GM21447 (cell line): ENCODE data around the gene GNG3.
"Not testable (repeated sequence)": the region's sequence is repeated elsewhere in the genome, so short reads cannot be mapped to it uniquely, and the experiment has no call there.

Source experiments
- ATAC-seq: cut with Tn5 transposase; IDR thresholded peaks from one replicate; pipeline ENCODE4 v1.9.1; 2021; ENCODE audit not compliant: unreplicated experiment

Gene GNG3

DNA sequence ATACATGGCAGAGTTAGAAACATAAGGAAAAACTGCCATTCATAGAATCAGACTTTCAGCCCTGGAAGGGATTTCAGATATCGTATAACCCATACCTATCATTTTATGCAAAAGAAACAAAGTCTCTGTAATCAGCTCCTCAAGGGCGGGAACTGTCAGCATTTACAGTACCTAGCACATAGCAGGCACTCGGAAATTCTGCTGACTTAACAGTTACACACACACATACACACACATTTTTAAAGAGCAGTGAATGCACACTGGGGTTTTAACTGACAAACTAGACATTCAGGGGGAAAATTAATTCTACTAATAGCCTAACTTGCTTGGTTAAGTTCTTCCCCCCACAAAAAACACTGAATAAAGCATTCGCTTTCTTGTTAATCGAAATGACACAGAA, 8.7 kb downstream of the GNG3 start:
- no peak for ATAC-seq

DNA sequence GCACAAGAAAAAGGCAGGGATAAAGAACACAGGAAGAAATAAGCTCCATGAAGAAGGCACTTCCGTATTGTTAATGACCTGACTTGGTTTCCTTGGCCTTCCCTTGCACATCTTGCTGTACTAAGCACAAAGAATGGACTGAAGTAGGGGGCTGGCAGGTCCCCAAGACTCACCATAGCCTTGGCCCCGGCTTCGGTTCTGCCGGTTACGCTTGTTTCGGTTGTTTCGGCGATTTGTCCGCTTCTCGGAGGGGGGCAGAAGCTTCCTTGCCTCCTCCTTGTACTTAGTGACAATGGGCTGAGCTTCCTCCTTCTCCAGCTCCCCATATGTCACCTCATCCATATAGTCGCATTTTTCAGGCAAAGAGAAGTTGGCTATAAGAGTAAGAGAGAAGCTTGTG, 9.3 kb downstream of the GNG3 start:
- no peak for ATAC-seq

DNA sequence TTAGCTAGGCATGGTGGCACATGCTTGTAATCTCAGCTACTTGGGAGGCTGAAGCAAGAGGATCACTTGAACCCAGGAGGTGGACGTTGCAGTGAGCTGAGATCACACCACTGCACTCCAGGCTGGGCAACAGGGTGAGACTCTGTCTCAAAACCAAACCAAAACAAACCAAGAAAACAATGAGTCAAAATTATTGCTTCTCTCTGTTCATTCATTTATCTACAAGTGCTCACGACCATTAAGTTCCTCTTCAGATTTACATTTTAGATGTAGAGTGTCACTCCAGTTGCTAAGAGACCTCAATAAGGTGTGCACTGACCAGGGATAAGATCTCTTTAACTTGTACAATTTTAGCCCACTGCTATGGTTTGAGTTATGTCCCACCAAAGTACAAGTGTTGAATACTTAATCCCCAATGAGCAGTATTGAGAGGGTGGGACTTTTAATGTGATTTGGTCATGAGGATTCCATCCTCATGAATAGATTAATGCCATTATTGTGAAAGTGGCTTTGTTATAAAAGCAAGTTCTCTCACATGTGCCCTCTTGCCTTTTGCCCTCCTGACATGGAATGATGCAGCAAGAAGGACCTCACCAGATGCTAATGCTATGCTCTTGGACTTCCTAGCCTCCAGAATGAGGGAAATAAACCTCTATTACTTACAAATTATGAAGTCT, 12.0 kb downstream of the GNG3 start:
- ATAC-seq = no peak

GRCh38 chr11:62721994-62722393, 14.5 kb downstream of the GNG3 start:
- ATAC-seq = no peak

- no peak for ATAC-seq
Measured at GRCh38 chr11:62724171-62724570, 16.7 kb downstream of the GNG3 start.

- no peak for ATAC-seq
Measured at GRCh38 chr11:62725646-62726045, 18.2 kb downstream of the GNG3 start.

- ATAC-seq = no peak
Measured at GRCh38 chr11:62726156-62726914, 18.9 kb downstream of the GNG3 start.

GRCh38 chr11:62726915-62727164, 19.4 kb downstream of the GNG3 start:
- ATAC-seq = no peak

DNA sequence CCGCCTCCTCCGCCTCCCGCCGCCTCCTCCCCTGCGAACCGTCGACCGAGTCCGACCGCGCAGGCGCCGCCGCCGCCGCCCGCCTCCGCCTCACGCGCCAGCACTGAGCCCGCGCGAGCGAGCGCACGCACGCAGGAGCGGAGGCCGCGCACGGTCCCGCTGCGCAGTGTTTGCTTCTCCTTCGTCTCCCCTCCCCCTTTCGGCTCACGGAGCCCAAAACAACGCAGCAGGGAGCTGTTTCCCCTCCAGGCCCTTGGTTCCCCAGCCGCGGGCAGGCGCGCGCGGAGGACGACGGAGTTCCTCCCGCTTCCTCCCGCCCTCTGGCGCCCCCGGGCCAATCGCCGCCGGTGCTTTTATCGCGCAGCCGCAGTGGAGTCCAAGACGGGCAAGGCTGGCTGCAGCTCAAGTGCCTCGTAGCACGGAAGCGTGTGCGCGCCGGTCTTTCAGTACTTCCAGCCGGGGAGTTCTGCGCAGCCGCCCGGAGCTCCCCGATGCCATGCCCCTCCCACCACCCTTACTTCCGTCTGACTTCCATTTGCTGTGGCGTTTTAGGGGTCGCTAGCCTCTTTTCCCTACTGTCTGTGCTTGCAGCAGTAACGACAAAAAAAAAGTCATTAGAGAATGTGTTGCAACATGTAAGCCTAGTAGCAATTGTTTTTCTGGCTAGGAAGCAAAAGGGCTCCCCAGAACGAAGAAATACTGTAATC, 19.8 kb downstream of the GNG3 start, which contains the start of gene HNRNPUL2:
HNRNPUL2 (minus strand) TSS at position 293 of the 707 bp plus-strand sequence. CDS start 301 bp downstream, outside the sequence.
- peak; percentile 59 for ATAC-seq

GRCh38 chr11:62727872-62728170, 20.3 kb downstream of the GNG3 start:
- peak; percentile 52 for ATAC-seq

DNA sequence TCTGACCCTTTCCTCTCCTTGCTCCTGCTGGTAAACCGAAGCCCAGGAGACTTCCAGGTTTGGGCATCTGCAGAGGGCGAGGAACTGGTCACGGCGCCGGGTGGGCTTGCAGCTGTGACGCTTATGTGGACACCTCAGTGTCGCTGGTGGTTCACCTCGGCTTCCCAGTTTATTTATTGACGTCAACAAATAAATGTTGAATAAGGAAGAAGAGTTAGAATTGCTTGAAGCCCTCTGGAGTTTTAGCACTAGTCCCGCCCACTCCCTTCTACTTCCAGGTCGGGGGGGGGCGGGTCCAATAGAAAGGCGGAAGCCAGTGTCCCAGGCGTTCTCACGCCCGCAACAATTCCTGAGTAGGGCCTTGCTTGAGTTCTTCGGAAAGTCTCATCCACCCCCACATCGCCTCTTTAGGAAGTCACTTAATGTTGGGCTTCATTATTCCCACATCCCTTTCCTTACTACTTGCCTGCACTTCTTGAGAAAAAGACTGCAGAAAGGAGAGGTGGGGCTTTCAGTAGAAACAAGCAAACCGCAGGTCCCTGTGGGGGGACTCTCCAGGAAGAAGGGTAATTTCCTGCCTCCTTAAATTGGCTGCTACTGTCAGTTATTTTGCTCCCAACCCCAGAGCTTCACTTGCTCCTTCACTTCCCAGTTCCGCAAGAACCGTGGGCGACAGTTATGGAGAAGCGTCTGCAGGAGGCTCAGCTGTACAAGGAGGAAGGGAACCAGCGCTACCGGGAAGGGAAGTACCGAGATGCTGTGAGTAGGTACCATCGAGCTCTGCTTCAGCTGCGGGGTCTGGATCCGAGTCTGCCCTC, 20.9 kb downstream of the GNG3 start, which contains the start of gene TTC9C:
TTC9C (plus strand) TSS at position 316 of the 818 bp plus-strand sequence; CDS start at position 679, 363 bp downstream.
- peak; percentile 20 for ATAC-seq

DNA sequence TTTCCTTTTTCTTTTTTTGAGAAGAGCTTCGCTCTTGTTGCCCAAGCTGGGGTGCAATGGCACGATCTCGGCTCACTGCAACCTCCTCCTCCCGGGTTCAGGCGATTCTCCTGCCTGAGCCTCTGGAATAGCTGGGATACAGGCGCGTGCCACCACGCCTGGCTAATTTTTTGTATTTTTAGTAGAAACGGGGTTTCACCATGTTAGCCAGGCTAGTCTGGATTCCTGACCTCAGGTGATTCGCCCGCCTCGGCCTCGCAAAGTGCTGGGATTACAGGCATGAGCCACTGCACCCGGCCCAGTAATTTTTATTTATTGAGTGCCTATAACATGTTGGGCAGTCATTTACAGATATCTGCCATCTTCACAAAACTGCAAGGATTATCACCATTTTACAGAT, 22.6 kb downstream of the GNG3 start:
- not testable (repeated sequence) for ATAC-seq

GRCh38 chr11:62732830-62733229, 25.4 kb downstream of the GNG3 start:
- no peak for ATAC-seq

DNA sequence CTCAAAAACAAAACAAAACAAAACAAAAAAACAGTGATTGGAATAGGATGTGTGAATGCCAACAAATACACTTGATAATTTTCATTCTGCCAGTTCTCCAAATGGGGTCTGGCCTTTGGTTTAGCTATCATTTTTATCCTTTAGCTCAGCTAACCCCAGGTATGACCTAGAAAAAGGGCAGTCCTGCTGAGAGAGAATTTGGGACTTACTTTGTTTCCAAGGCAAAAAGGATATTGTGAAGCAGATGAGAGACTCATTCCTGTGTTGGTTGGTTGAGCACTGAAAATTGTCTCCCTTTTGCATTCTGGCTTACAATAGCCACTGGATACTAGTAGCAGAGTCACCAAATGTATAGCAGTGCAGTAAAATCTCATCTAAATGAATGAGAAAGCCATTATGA, 29.7 kb downstream of the GNG3 start:
- ATAC-seq = no peak

GRCh38 chr11:62747475-62748160, 40.1 kb downstream of the GNG3 start:
- no peak for ATAC-seq

- not testable (repeated sequence) for ATAC-seq
Measured at GRCh38 chr11:62749931-62750330, 42.5 kb downstream of the GNG3 start.

DNA sequence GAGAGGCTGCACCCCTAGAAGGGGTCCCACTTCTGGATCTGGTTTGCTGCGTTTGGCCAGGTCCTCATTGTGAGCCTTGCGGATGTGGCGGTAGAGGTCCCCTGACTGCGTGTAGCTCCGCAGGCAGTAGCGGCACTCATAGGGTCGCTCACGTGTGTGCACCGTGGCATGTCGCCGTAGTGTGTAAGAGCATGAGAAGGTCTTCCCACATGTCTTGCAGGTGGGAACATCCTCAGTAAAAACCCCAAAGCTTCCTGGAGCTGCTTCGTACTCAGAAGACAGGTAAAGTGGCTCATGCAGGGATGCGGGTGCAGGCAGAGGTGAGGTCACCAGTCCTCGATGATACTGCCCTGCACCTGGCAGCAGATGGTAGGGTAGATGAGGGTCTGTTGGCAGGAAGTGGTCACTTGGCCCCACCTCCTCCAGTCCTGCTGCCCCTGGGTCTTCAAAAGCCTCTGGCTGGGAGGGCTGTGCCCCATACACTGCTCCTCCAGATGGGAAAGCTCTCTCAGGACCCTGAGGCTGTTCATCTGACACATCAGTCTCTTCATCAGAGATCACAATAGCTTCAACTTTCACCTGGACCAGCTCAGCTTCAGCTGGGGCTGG, 44.8 kb downstream of the GNG3 start:
- ATAC-seq = no peak

DNA sequence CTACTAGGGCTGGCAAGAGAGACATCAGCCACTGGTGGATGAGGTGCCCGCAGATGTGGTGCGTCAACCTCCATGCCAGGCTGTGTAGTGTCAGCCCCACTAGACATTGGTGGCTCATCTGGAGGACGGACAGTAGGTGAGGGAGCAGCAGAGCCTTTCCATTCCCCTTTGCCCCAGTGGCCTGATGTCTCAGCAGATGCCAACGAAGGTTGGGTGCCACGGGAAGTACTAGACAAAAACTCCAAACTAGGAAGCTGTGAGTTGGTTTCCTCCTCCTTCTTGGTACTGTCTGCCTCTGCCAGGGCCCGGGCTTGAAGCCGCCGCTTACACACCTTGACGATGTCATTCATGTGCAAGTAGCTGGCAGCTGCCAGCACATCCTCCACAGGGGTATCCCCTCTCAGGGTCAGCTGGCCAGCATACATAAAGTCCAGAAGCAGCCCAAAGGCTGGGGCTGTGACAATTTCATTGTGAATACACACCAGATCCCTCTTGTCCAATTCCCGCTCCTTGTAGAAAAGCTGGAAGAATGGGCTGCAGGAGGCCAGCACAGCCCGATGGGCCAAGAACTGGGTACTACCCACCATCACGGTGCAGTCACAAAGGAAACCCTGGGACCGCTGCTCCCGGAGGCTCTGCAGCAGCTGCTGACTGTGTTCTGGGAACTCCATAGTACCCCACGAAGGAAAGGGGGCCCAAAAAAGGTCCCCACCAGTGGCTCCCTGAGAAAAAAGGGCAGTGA, 45.7 kb downstream of the GNG3 start:
- no peak for ATAC-seq

GRCh38 chr11:62753736-62754603, 46.5 kb downstream of the GNG3 start, which contains the start of gene ZBTB3:
ZBTB3 (minus strand) TSS chr11:62754160; CDS start chr11:62753664, 496 bp downstream.
- ATAC-seq = peak; percentile 94
